ENCODE results near the gene ETHE1.

DNA sequence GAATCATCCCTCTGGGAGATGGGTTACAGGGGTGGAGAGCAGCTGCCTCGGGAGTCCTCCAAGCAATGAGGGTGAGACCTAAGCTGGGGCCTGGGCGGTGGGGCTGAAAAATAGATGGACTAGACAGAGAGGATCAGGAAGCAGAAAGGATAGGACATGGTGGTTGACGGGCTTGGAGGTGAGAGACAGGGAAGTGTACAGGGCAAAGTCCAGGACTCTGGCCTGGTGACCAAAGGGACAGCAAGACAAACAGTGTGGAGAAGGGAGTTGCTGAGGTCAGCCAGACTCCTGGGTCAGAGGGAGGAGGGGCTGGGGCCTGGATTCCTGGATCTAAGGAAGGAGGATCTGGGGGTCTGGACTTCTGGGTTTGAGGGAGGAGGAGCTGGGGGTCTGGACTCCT lies 28.0 kb downstream of the ETHE1 start:
- TF ChIP-seq, protein P1, sequence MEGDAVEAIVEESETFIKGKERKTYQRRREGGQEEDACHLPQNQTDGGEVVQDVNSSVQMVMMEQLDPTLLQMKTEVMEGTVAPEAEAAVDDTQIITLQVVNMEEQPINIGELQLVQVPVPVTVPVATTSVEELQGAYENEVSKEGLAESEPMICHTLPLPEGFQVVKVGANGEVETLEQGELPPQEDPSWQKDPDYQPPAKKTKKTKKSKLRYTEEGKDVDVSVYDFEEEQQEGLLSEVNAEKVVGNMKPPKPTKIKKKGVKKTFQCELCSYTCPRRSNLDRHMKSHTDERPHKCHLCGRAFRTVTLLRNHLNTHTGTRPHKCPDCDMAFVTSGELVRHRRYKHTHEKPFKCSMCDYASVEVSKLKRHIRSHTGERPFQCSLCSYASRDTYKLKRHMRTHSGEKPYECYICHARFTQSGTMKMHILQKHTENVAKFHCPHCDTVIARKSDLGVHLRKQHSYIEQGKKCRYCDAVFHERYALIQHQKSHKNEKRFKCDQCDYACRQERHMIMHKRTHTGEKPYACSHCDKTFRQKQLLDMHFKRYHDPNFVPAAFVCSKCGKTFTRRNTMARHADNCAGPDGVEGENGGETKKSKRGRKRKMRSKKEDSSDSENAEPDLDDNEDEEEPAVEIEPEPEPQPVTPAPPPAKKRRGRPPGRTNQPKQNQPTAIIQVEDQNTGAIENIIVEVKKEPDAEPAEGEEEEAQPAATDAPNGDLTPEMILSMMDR (conservative IDR thresholded peaks at IDR 0.05; ENCODE audit: low read length): no peak
- TF ChIP-seq EZH2phosphoT487 (IDR thresholded peaks at IDR 0.05; ENCODE audit: borderline replicate concordance, low read depth, low read length): no peak

Data from OCI-LY7 (cell line).